Measurements from ENCODE around the gene IL1RAPL2. TPM values are rescaled to one million over a fixed set of nuclear protein-coding genes. Genes with fewer than 3 reads are reported as not detected.
A peak's percentile ranks its signal among the peaks of the same experiment; 100 is the strongest.

Gene IL1RAPL2
- total and polyA plus RNA-seq, 2 of the 8 experiments (the other 6 are each of a cell fraction or from before 2014, with no cell fraction given) = 0.20 to 1.3 TPM

DNA sequence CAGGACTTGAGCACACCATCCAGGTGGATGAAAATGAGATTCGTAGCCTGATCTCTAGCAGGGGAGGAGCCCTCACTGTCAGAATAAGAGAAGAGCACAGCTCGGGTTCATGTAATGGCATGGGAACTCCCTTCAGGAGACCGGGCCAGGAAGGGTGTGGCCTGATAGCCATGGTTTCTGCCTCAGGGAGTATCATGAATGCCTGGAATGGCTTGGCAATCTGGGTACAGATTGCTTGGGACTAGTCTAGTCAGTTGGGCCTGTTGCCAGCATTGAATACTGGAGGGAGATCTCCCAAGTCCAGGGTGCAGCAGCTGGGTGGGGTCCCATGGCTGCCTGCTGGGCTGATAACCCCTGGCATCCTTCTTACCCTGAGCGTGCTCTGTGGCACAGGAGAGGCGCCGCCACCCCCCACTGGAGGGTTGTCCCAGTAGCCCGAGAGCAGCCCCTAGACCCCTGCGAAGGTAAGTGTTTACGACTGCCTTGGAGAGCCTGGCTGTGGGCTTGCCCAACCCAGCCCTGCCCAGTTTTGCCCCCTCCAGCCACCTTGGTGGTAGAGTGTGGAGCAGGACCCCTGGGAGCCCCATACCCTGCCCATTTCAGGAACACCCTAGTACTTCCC is 355.7 kb downstream of the IL1RAPL2 start:
- H3K4me1 ChIP-seq (replicated peaks in 1 of 4; ENCODE audit: control insufficient read depth in 3 of 4, insufficient read depth in 4 of 4, low read length in 3 of 4) = no peaks in the 10 kb centered on the region
- FAIRE-seq (no peak), DNase-seq (ENCODE audit: low read depth in 1 of 2, low spot score in 2 of 2) (no peak)
- no peaks in the 10 kb centered on the region for H3K27me3 ChIP-seq (replicated peaks in 1 of 4; ENCODE audit: control insufficient read depth in 3 of 4, extremely low read depth in 1 of 4, insufficient read depth in 3 of 4, low read length in 3 of 4)
- no peak overlapping the region for H4K91ac ChIP-seq (replicated peaks; ENCODE audit: insufficient read length, low read length)
- WGBS, 2 experiments (ENCODE audit: extremely low coverage in 1 of 2, insufficient coverage in 1 of 2, insufficient read length in 1 of 2, insufficient replicate concordance in 2 of 2, low coverage in 1 of 2, low lambda C conversion rate in 2 of 2, missing lambda C conversion rate in 1 of 2) = 96% methylated on average over 7 of the region's 9 CpGs; no CpG with 5 or more reads in 1 of the 2 experiments
- H2AFZ ChIP-seq (ENCODE audit: low read length) = peak overlapping the region; percentile 81; the same call in 1 of the 2 replicates
- no peak overlapping the region for H3K4me2 ChIP-seq (ENCODE audit: insufficient read depth in 1 of 2, low read depth in 2 of 2, low read length in 2 of 2)
- no peaks in the 10 kb centered on the region for H3K79me1 ChIP-seq (ENCODE audit: low read depth, low read length)
- H4K8ac ChIP-seq (ENCODE audit: extremely low read depth, insufficient read depth, low read length) = peak overlapping the region; percentile 69
- no peak overlapping the region for H2BK15ac ChIP-seq (ENCODE audit: low read length)
- no peak overlapping the region for H2BK120ac ChIP-seq (replicated peaks; ENCODE audit: low read depth, low read length)
- no peak overlapping the region for H3K27ac ChIP-seq (ENCODE audit: low read depth, low read length)
- H2AK5ac ChIP-seq (ENCODE audit: low read depth, low read length) = no peak overlapping the region
- H3K4ac ChIP-seq (replicated peaks; ENCODE audit: insufficient read length, low read depth, low read length) = no peak overlapping the region
- H3K9me3 ChIP-seq (ENCODE audit: insufficient read depth in 2 of 2, low read depth in 1 of 2, low read length in 1 of 2) = no peaks in the 10 kb centered on the region
- H3K36me3 ChIP-seq (ENCODE audit: control insufficient read depth in 2 of 4, insufficient read depth in 4 of 4, low read length in 3 of 4) = no peaks in the 10 kb centered on the region
- H3K79me2 ChIP-seq (ENCODE audit: control insufficient read depth in 1 of 2, insufficient read depth in 2 of 2, low read length in 2 of 2) = no peaks in the 10 kb centered on the region
- no peak overlapping the region for H2BK12ac ChIP-seq (ENCODE audit: low read depth, low read length)
- no peak overlapping the region for H4K5ac ChIP-seq (ENCODE audit: insufficient read length, low read depth, low read length)
- H3K23ac ChIP-seq (ENCODE audit: insufficient read length) = no peak overlapping the region
- POLR2A ChIA-PET (ENCODE audit: partially characterized antibody) = no interaction called here
- no peak overlapping the region for H3K4me3 ChIP-seq (ENCODE audit: extremely low read depth in 1 of 4, insufficient read depth in 2 of 4, low read depth in 3 of 4, low read length in 4 of 4)
- no peak overlapping the region for H2BK20ac ChIP-seq (ENCODE audit: low read length)
- H3K56ac ChIP-seq (replicated peaks; ENCODE audit: insufficient read length, low read depth, low read length) = no peak overlapping the region
- no peak overlapping the region for H2BK5ac ChIP-seq (ENCODE audit: low read depth, low read length)
- CTCF ChIA-PET (ENCODE audit: partially characterized antibody) = interaction anchor here (0.5 to 2.4 kb wide), 14 partner anchors 10 to 565 kb away, joined by 3 to 16 read pairs (median 4); partner anchors contain the start of gene IL1RAPL2
- no peaks in the 10 kb centered on the region for H3K23me2 ChIP-seq (ENCODE audit: low read depth, low read length)
- no peaks in the 10 kb centered on the region for H4K20me1 ChIP-seq (replicated peaks in 1 of 2; ENCODE audit: control insufficient read depth in 1 of 2, insufficient read depth in 2 of 2, low read length in 2 of 2)
- H3K14ac ChIP-seq (ENCODE audit: insufficient read length) = no peak overlapping the region
- no peak overlapping the region for H3K18ac ChIP-seq (ENCODE audit: extremely low read depth, low read length)
- H3K9ac ChIP-seq (replicated peaks in 1 of 4; ENCODE audit: extremely low read depth in 1 of 4, low read depth in 3 of 4, low read length in 3 of 4) = no peak overlapping the region
- TF ChIP-seq KDM5A (IDR thresholded peaks at IDR 0.05; ENCODE audit: low read length) (no peak), SP1 (IDR thresholded peaks at IDR 0.05; ENCODE audit: low read depth, low read length) (no peak), CTBP2 (IDR thresholded peaks at IDR 0.05; ENCODE audit: borderline replicate concordance, insufficient read depth, insufficient read length, low read length) (no peak), CBX8 (IDR thresholded peaks at IDR 0.05; ENCODE audit: borderline replicate concordance, low read depth, low read length) (no peak), GTF2F1 (IDR thresholded peaks at IDR 0.05; ENCODE audit: borderline replicate concordance, low read depth, low read length) (no peak), NRF1 (IDR thresholded peaks at IDR 0.05; ENCODE audit: low read depth, low read length) (no peak), EZH2 (IDR thresholded peaks at IDR 0.05; ENCODE audit: low read depth, low read length, severe bottlenecking) (no peak), BACH1 (IDR thresholded peaks at IDR 0.05; ENCODE audit: low read length) (no peak), POU5F1 (IDR thresholded peaks at IDR 0.05; ENCODE audit: low read depth, low read length) (no peak), GABPA (IDR thresholded peaks at IDR 0.05; ENCODE audit: borderline replicate concordance, insufficient read depth, low read length) (no peak), YY1 (IDR thresholded peaks at IDR 0.05; ENCODE audit: low read depth, low read length) (no peak)
- TF ChIP-seq, protein P1, sequence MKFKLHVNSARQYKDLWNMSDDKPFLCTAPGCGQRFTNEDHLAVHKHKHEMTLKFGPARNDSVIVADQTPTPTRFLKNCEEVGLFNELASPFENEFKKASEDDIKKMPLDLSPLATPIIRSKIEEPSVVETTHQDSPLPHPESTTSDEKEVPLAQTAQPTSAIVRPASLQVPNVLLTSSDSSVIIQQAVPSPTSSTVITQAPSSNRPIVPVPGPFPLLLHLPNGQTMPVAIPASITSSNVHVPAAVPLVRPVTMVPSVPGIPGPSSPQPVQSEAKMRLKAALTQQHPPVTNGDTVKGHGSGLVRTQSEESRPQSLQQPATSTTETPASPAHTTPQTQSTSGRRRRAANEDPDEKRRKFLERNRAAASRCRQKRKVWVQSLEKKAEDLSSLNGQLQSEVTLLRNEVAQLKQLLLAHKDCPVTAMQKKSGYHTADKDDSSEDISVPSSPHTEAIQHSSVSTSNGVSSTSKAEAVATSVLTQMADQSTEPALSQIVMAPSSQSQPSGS (IDR thresholded peaks at IDR 0.05; ENCODE audit: low read length) = no peak

Measured in H1 (cell line).